Measurements from ENCODE around the gene EIF5A. TPM values are rescaled to one million over a fixed set of nuclear protein-coding genes. Genes with fewer than 3 reads are reported as not detected.

The EIF5A gene
- total and polyA plus RNA-seq, 8 donors, result 104 to 220 (median 187) TPM

GRCh38 chr17:7352503-7352889 lies 45.1 kb downstream of the EIF5A start:
- Histone ChIP-seq H3K36me3 (no peaks in the 10 kb centered on the region), H3K27ac (peak overlapping the region; percentile 95 to 99 (median 98)), H3K4me3 (peak overlapping the region; percentile 82 to 94 (median 88)), H3K4me1 (peaks cover 7 to 21% (median 8%) of the 10 kb centered on the region in 3 donors), H3K9me3 (no peaks in the 10 kb centered on the region), H3K27me3 (no peaks in the 10 kb centered on the region)
- 17% methylated on average over 10 of the region's 10 CpGs for WGBS, 2 donors
- ATAC-seq (no peak), DNase-seq (no peak), FAIRE-seq (no peak)
- intact Hi-C loops (cut with DNase I), result loop anchor here in 2 of 3 donors (10.0 kb wide), 3 partner anchors 82 to 232 kb away; partner anchors contain the start of genes FGF11 (in 2 of the 2), TMEM102 (in 2 of the 2), MPDU1 (in 1 of the 2) and TNFSF13 (in 1 of the 2)
- TF ChIP-seq CTCF (IDR thresholded peaks at IDR 0.05), result peak in 3 of 4 donors; percentile 11 to 39 (median 27)

- DNase-seq (peak in 3 of 6 donors; percentile 22 to 57 (median 40)), FAIRE-seq (no peak), ATAC-seq (no peak)
- H3K4me3 ChIP-seq, result peak overlapping the region; percentile 82 to 94 (median 88)
- H3K4me1 ChIP-seq, result peaks cover 7 to 21% (median 8%) of the 10 kb centered on the region in 3 donors
- no peak for TF ChIP-seq CTCF (IDR thresholded peaks at IDR 0.05)
- no peaks in the 10 kb centered on the region for H3K9me3 ChIP-seq
- H3K36me3 ChIP-seq, result no peaks in the 10 kb centered on the region
- H3K27me3 ChIP-seq, result no peaks in the 10 kb centered on the region
- 80 to 84% methylated on average over 37 of the region's 37 CpGs for WGBS, 2 donors
- no peak overlapping the region for H3K27ac ChIP-seq
- intact Hi-C loops (cut with DNase I), result loop anchor here in 2 of 3 donors (10.0 kb wide), 3 partner anchors 82 to 232 kb away; partner anchors contain the start of genes FGF11 (in 2 of the 2), TMEM102 (in 2 of the 2), MPDU1 (in 1 of the 2) and TNFSF13 (in 1 of the 2)
Observed at GRCh38 chr17:7352910-7353635, 45.6 kb downstream of the EIF5A start.

GRCh38 chr17:7354262-7354843 lies 46.9 kb downstream of the EIF5A start:
- Histone ChIP-seq H3K4me3 (no peak overlapping the region), H3K9me3 (no peaks in the 10 kb centered on the region), H3K27me3 (no peaks in the 10 kb centered on the region), H3K4me1 (peaks cover 7 to 21% (median 8%) of the 10 kb centered on the region in 3 donors), H3K36me3 (no peaks in the 10 kb centered on the region), H3K27ac (no peak overlapping the region)
- ATAC-seq, result no peak
- intact Hi-C loops (cut with DNase I), result loop anchor here in 2 of 3 donors (10.0 kb wide), 3 partner anchors 80 to 230 kb away; partner anchors contain the start of genes FGF11 (in 2 of the 2), TMEM102 (in 2 of the 2), MPDU1 (in 1 of the 2) and TNFSF13 (in 1 of the 2)
- no peak for TF ChIP-seq CTCF (IDR thresholded peaks at IDR 0.05)
- WGBS, 2 donors, result 66 to 71% methylated on average over 9 of the region's 9 CpGs
- no peak for DNase-seq
- no peak for FAIRE-seq

GRCh38 chr17:7355053-7355452 lies 47.6 kb downstream of the EIF5A start, which contains the start of gene TMEM95:
Gene TMEM95, plus strand, starts transcription at chr17:7355156. Its CDS starts 49 bp downstream, at chr17:7355205.
- Histone ChIP-seq H3K27ac (no peak within 1 kb of the TSS), H3K27me3 (no peaks in the 10 kb centered on the region), H3K4me3 (no peak within 1 kb of the TSS), H3K9me3 (no peaks in the 10 kb centered on the region), H3K36me3 (no peaks in the 10 kb centered on the region), H3K4me1 (peaks cover under 1 to 19% (median 8%) of the 10 kb centered on the region in 3 donors)
- intact Hi-C loops (cut with DNase I), result loop anchor here in 2 of 3 donors (10.0 kb wide), 3 partner anchors 80 to 230 kb away; partner anchors contain the start of genes FGF11 (in 2 of the 2), TMEM102 (in 2 of the 2), MPDU1 (in 1 of the 2) and TNFSF13 (in 1 of the 2)
- FAIRE-seq (no peak), DNase-seq (peak in 4 of 6 donors; percentile 26 to 81 (median 52)), ATAC-seq (no peak)
- 54 to 55% methylated on average over 10 of the region's 10 CpGs for WGBS, 2 donors
- TF ChIP-seq CTCF (IDR thresholded peaks at IDR 0.05), result no peak

Measured in pancreas (tissue), 10 donors.